ENCODE results near the gene RNF112. TPM values are rescaled to one million over a fixed set of nuclear protein-coding genes. Genes with fewer than 3 reads are reported as not detected.
A peak's percentile ranks its signal among the peaks of the same experiment; 100 is the strongest.

RNF112 gene
- 0.67 to 1.5 TPM (median 1.5 TPM) in 3 replicates for total RNA-seq
- long read RNA-seq: 0 reads

GRCh38 chr17:19410875-19411620 lies at the start of gene RNF112:
Gene RNF112, plus strand, starts transcription at chr17:19411232. Its CDS starts 177 bp downstream, at chr17:19411409.
- TF ChIP-seq, protein P1, sequence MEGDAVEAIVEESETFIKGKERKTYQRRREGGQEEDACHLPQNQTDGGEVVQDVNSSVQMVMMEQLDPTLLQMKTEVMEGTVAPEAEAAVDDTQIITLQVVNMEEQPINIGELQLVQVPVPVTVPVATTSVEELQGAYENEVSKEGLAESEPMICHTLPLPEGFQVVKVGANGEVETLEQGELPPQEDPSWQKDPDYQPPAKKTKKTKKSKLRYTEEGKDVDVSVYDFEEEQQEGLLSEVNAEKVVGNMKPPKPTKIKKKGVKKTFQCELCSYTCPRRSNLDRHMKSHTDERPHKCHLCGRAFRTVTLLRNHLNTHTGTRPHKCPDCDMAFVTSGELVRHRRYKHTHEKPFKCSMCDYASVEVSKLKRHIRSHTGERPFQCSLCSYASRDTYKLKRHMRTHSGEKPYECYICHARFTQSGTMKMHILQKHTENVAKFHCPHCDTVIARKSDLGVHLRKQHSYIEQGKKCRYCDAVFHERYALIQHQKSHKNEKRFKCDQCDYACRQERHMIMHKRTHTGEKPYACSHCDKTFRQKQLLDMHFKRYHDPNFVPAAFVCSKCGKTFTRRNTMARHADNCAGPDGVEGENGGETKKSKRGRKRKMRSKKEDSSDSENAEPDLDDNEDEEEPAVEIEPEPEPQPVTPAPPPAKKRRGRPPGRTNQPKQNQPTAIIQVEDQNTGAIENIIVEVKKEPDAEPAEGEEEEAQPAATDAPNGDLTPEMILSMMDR (IDR thresholded peaks at IDR 0.05): no peak
- Mint-ChIP-seq H3K4me1 (ENCODE audit: low read depth) (peaks cover 17% of the 10 kb centered on the region), H3K27ac (ENCODE audit: unreplicated experiment) (no peak within 1 kb of the TSS), H3K9me3 (ENCODE audit: low read depth) (no peaks in the 10 kb centered on the region), H3K27me3 (ENCODE audit: low read depth) (no peaks in the 10 kb centered on the region), H3K4me3 (ENCODE audit: unreplicated experiment) (no peak within 1 kb of the TSS), H3K36me3 (ENCODE audit: low read depth) (no peaks in the 10 kb centered on the region)
- DNase-seq (ENCODE audit: low spot score): no peak

- H3K4me3 Mint-ChIP-seq (ENCODE audit: unreplicated experiment): peak overlapping the region; percentile 53
- H3K27ac Mint-ChIP-seq (ENCODE audit: unreplicated experiment): no peak overlapping the region
- TF ChIP-seq, protein P1 (IDR thresholded peaks at IDR 0.05): no peak
- peaks cover 41% of the 10 kb centered on the region for H3K4me1 Mint-ChIP-seq (ENCODE audit: low read depth)
- no peaks in the 10 kb centered on the region for H3K9me3 Mint-ChIP-seq (ENCODE audit: low read depth)
- H3K27me3 Mint-ChIP-seq (ENCODE audit: low read depth): no peaks in the 10 kb centered on the region
- DNase-seq (ENCODE audit: low spot score): peak; percentile 53
- H3K36me3 Mint-ChIP-seq (ENCODE audit: low read depth): peaks cover 5% of the 10 kb centered on the region
Observed at GRCh38 chr17:19361326-19361725, 49.7 kb upstream of the RNF112 start.

DNA sequence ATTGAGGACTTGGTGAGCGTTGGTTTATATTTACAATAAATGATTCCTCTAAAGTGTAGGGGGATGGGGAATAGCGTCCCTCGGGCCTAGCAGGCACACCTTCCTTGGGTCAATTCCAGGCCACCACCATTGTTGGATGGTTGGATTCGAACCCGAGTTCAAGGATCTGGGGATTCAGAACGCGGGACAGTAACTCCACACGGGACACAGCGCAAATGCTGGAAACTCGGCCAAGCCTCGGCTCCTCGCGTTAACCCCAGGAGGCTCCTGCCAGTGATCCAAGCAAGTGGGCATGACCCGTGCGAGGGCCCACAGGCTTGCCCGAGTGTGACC lies 49.1 kb upstream of the RNF112 start:
- Mint-ChIP-seq H3K4me1 (ENCODE audit: low read depth) (peaks cover 41% of the 10 kb centered on the region), H3K27me3 (ENCODE audit: low read depth) (no peaks in the 10 kb centered on the region), H3K4me3 (ENCODE audit: unreplicated experiment) (peak overlapping the region; percentile 86), H3K36me3 (ENCODE audit: low read depth) (peaks cover 5% of the 10 kb centered on the region), H3K27ac (ENCODE audit: unreplicated experiment) (peak overlapping the region; percentile 5), H3K9me3 (ENCODE audit: low read depth) (no peaks in the 10 kb centered on the region)
- TF ChIP-seq, protein P1 (IDR thresholded peaks at IDR 0.05): no peak
- peak; percentile 75 for DNase-seq (ENCODE audit: low spot score)

DNA sequence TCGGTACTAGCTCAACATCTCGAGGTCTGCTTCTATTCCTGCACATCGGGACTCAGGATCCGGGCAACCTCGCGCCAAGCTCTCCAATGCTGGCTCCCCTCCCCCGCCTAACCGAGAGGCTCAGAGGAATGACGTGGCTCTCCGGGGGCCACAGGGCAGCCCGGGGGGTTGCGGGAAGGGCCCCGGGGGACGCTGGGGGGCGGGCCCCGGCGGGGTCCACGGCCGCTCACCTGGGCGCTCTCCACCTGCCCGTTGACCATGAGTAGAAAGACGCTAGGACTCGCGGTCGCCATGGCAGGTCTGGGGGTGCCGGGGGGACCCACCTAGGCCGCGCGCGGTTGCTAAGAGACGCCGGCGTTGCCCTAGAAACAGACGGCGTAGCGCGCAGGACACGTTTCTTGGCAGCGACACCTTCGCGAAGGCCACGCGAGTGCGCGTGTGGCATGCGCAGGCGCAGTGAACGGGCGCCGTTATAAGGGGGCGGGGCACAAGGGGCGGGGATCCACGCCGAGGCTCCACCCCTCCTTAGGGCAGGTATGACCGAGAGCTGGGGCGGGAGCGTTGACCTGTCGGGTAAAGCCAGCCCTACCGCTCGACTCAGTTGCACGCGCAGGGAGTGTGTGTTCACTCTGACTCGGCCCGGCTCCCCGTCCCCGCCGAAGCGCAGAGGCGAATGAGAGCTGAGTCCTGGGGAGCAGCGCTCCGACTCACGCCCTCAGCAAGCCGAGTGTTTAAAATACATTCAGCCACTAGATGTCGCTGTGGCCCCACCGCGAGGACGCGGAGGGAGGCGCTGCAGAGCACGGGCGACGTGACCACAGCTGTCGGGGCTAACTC lies 48.5 kb upstream of the RNF112 start, which contains the start of gene B9D1:
B9D1 (minus strand) TSS at position 447 of the 837 bp plus-strand sequence; CDS start at position 293, 154 bp downstream.
- Mint-ChIP-seq H3K9me3 (ENCODE audit: low read depth) (no peaks in the 10 kb centered on the region), H3K27me3 (ENCODE audit: low read depth) (no peaks in the 10 kb centered on the region), H3K4me1 (ENCODE audit: low read depth) (peaks cover 41% of the 10 kb centered on the region), H3K27ac (ENCODE audit: unreplicated experiment) (peak within 1 kb of the TSS; percentile 82), H3K4me3 (ENCODE audit: unreplicated experiment) (peak within 1 kb of the TSS; percentile 86), H3K36me3 (ENCODE audit: low read depth) (peaks cover 5% of the 10 kb centered on the region)
- peak; percentile 94 for DNase-seq (ENCODE audit: low spot score)
- TF ChIP-seq, protein P1 (IDR thresholded peaks at IDR 0.05): peak; percentile 100

- H3K27ac Mint-ChIP-seq (ENCODE audit: unreplicated experiment): peak overlapping the region; percentile 82
- peaks cover 4% of the 10 kb centered on the region for H3K36me3 Mint-ChIP-seq (ENCODE audit: low read depth)
- H3K27me3 Mint-ChIP-seq (ENCODE audit: low read depth): no peaks in the 10 kb centered on the region
- no peaks in the 10 kb centered on the region for H3K9me3 Mint-ChIP-seq (ENCODE audit: low read depth)
- TF ChIP-seq, protein P1 (IDR thresholded peaks at IDR 0.05): peak; percentile 50
- DNase-seq (ENCODE audit: low spot score): no peak
- peak overlapping the region; percentile 86 for H3K4me3 Mint-ChIP-seq (ENCODE audit: unreplicated experiment)
- H3K4me1 Mint-ChIP-seq (ENCODE audit: low read depth): peaks cover 46% of the 10 kb centered on the region
Observed at GRCh38 chr17:19363114-19363438, 48.0 kb upstream of the RNF112 start.
